A549 (cell line): ENCODE results near the gene PDZD7. TPM values are rescaled to one million over a fixed set of nuclear protein-coding genes. Genes with fewer than 3 reads are reported as not detected.
A peak's percentile ranks its signal among the peaks of the same experiment; 100 is the strongest.

Experiments used
- BCL3 ChIP-seq: fragments of >200 bp; sonication (Bioruptor Twin); formaldehyde crosslinking; IDR thresholded peaks from 3 replicates; pipeline ENCODE4 v1.6.1; 2016
- BHLHE40 ChIP-seq: IDR thresholded peaks from 2 replicates; pipeline ENCODE4 v1.6.1; 2012; ENCODE audit warnings: low read depth, low read length, inconsistent platforms
- CEBPB ChIP-seq, 2 experiments: fragments of >200 bp in 1 of 2; sonication (Bioruptor Twin) in 1 of 2; formaldehyde crosslinking in 1 of 2; IDR thresholded peaks; 2 replicates each; pipeline ENCODE4 v1.6.1; 2012 to 2016
- CHD4 ChIP-seq: fragments of 200-600 bp; sonication (generic); IDR thresholded peaks from 2 replicates; pipeline ENCODE4 v1.6.1; 2016; ENCODE audit warnings: antibody characterized with exemption, mild to moderate bottlenecking, borderline replicate concordance
- CTCF ChIP-seq: fragments of >200 bp; sonication (Bioruptor Twin); formaldehyde crosslinking; IDR thresholded peaks from 3 replicates; pipeline ENCODE4 v1.5.1; 2016
- ELK1 ChIP-seq: fragments of 150-350 bp; IDR thresholded peaks from 2 replicates; pipeline ENCODE4 v1.6.1; 2014; ENCODE audit warnings: low read depth, mild to moderate bottlenecking, low read length
- EP300 ChIP-seq, 2 experiments: fragments of >200 bp; sonication (Bioruptor Twin); formaldehyde crosslinking; IDR thresholded peaks; 2 replicates in 1 of 2; 3 replicates in 1 of 2; pipeline ENCODE4 v1.6.1; 2016 to 2017
- ESRRA ChIP-seq: fragments of 150-350 bp; IDR thresholded peaks from 2 replicates; pipeline ENCODE4 v1.6.1; 2014; ENCODE audit warnings: mild to moderate bottlenecking, low read length, borderline replicate concordance
- FOSB ChIP-seq: fragments of 250-450 bp; sonication (Bioruptor Pico); IDR thresholded peaks from 2 replicates; pipeline ENCODE4 v1.5.0; 2020; ENCODE audit warnings: mild to moderate bottlenecking, moderate library complexity
- FOSL2 ChIP-seq, 2 experiments: fragments of 450-650 bp in 1 of 2; fragments of >200 bp in 1 of 2; sonication (Bioruptor Twin) in 1 of 2; formaldehyde crosslinking; IDR thresholded peaks; 2 replicates each; pipeline versions ENCODE4 v1.5.0 to v1.6.1; 2016 to 2020; ENCODE audit warnings: mild to moderate bottlenecking in 1 of 2, moderate library complexity in 1 of 2
- HDAC2 ChIP-seq: fragments of 200-600 bp; sonication (generic); IDR thresholded peaks from 2 replicates; pipeline ENCODE4 v1.6.1; 2016
- KDM5A ChIP-seq: fragments of 200-600 bp; sonication (generic); IDR thresholded peaks from 2 replicates; pipeline ENCODE4 v1.6.1; 2016; ENCODE audit warnings: antibody characterized with exemption, mild to moderate bottlenecking
- MYC ChIP-seq: IDR thresholded peaks from 2 replicates; pipeline ENCODE4 v1.6.1; 2012; ENCODE audit warnings: mild to moderate bottlenecking, inconsistent platforms, low read length, improper control_type of control experiment, borderline replicate concordance
- PBX3 ChIP-seq: IDR thresholded peaks from 2 replicates; pipeline ENCODE4 v1.6.1; 2012
- POLR2AphosphoS2 ChIP-seq: conservative IDR thresholded peaks from 2 replicates; pipeline ENCODE4 v1.6.1; 2012; ENCODE audit warnings: low read length, improper control_type of control experiment, inconsistent platforms
- RAD21 ChIP-seq, 2 experiments: fragments of >200 bp in 1 of 2; sonication (Bioruptor Twin) in 1 of 2; formaldehyde crosslinking in 1 of 2; IDR thresholded peaks in 1 of 2; conservative IDR thresholded peaks in 1 of 2; 2 replicates in 1 of 2; 3 replicates in 1 of 2; pipeline ENCODE4 v1.6.1; 2012 to 2018; ENCODE audit warnings: inconsistent platforms in 1 of 2
- RFX5 ChIP-seq: fragments of 450-650 bp; IDR thresholded peaks from 2 replicates; pipeline ENCODE4 v1.7.1; 2014; ENCODE audit warnings: antibody characterized with exemption, mild to moderate bottlenecking, moderate library complexity
- RNF2 ChIP-seq: fragments of 200-600 bp; sonication (generic); IDR thresholded peaks from 2 replicates; pipeline ENCODE4 v1.6.1; 2016; ENCODE audit warnings: low read depth, mild to moderate bottlenecking, antibody characterized with exemption, moderate library complexity, borderline replicate concordance
- SMC3 ChIP-seq: fragments of >200 bp; sonication (Bioruptor Twin); formaldehyde crosslinking; IDR thresholded peaks from 3 replicates; pipeline ENCODE4 v1.6.1; 2018; ENCODE audit warnings: inconsistent platforms
- USF2 ChIP-seq: fragments of 450-650 bp; IDR thresholded peaks from 2 replicates; pipeline ENCODE4 v1.6.1; 2014; ENCODE audit warnings: antibody characterized with exemption
- ZFP36 ChIP-seq: fragments of 450-650 bp; IDR thresholded peaks from 2 replicates; pipeline ENCODE4 v1.6.1; 2014; ENCODE audit warnings: borderline replicate concordance; ENCODE audit not compliant: partially characterized antibody
- polyA plus RNA-seq, 4 experiments: library from polyadenylated mRNA; depleted of rRNA in 3 of 4; stranded (reverse); fragments of >200 nt; fragmentation: RNase III in 1 of 4; extraction: RNeasy Plus Mini Kit Qiagen cat#74134 plus additional on column Dnase treatment in 1 of 4; gene quantifications; 2 replicates in 3 of 4; 3 replicates in 1 of 4; pipeline ENCODE4 v1.2.3, GENCODE V29; 2011 to 2017

PDZD7 gene
- polyA plus RNA-seq, 2 of the 4 experiments (the other 2 are of a cell fraction): 0.21 to 0.56 TPM

GRCh38 chr10:101060036-101060950 lies 29.4 kb upstream of the PDZD7 start (continued):
- TF ChIP-seq ZFP36: no peak
- peak; percentile 87 for TF ChIP-seq KDM5A
- TF ChIP-seq EP300 (IDR thresholded peaks at IDR 0.05): no peak
- no peak for TF ChIP-seq BHLHE40
- TF ChIP-seq PBX3: no peak
- no peak for TF ChIP-seq FOSL2 (IDR thresholded peaks at IDR 0.05)
- no peak for TF ChIP-seq FOSL2 (CRISPR knock-in tag; IDR thresholded peaks at IDR 0.05)
- TF ChIP-seq BCL3: 0 out of 3 replicates have a peak, but pooled peaks have one; percentile 1
- TF ChIP-seq CEBPB (IDR thresholded peaks at IDR 0.05): no peak
- TF ChIP-seq RFX5: no peak
- TF ChIP-seq MYC: no peak
- TF ChIP-seq ELK1: no peak
- TF ChIP-seq USF2: no peak
- peak; percentile 90 for TF ChIP-seq SMC3
- TF ChIP-seq RNF2: no peak
- TF ChIP-seq CHD4: no peak
- TF ChIP-seq RAD21 (conservative IDR thresholded peaks at IDR 0.05 in 1 of 2, IDR thresholded peaks at IDR 0.05 in 1 of 2): peak; percentile 85 to 87
- TF ChIP-seq CTCF: peak; percentile 95
- peak; percentile 94; the same call in 1 of the 2 replicates for TF ChIP-seq HDAC2
- TF ChIP-seq FOSB (CRISPR knock-in tag): no peak
- TF ChIP-seq POLR2AphosphoS2: no peak
- no peak for TF ChIP-seq ESRRA
